ENCODE measurements around the gene DNAJC1. TPM values are rescaled to one million over a fixed set of nuclear protein-coding genes. Genes with fewer than 3 reads are reported as not detected.

Gene DNAJC1
- total RNA-seq, 3 donors from 2014 or later, result 63.7 to 93.0 (median 92.1) TPM

DNA sequence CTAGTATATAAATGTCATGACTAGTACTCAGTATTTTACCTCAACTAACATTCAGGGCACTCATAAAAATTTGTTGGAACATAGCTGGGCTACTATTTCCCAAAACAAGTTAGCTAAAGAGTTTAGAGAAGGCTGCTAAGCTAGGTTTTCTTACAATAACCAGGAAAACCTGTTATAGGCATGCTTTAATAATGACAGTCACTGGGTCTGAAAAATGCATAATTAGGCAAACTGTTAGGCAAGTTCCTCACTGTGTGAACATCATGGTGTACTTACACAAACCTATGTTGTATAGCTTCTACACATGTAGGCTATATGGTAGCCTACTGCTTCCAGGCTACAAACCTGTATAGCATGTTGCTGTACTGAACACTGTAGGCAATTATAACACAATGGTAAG lies 79.0 kb downstream of the DNAJC1 start:
- Histone ChIP-seq H3K4me1 (no peaks in the 10 kb centered on the region), H3K4me3 (no peak overlapping the region), H3K9me3 (no peaks in the 10 kb centered on the region), H3K27ac (no peak overlapping the region), H3K27me3 (no peaks in the 10 kb centered on the region), H3K36me3 (no peaks in the 10 kb centered on the region)
- TF ChIP-seq, protein P1, sequence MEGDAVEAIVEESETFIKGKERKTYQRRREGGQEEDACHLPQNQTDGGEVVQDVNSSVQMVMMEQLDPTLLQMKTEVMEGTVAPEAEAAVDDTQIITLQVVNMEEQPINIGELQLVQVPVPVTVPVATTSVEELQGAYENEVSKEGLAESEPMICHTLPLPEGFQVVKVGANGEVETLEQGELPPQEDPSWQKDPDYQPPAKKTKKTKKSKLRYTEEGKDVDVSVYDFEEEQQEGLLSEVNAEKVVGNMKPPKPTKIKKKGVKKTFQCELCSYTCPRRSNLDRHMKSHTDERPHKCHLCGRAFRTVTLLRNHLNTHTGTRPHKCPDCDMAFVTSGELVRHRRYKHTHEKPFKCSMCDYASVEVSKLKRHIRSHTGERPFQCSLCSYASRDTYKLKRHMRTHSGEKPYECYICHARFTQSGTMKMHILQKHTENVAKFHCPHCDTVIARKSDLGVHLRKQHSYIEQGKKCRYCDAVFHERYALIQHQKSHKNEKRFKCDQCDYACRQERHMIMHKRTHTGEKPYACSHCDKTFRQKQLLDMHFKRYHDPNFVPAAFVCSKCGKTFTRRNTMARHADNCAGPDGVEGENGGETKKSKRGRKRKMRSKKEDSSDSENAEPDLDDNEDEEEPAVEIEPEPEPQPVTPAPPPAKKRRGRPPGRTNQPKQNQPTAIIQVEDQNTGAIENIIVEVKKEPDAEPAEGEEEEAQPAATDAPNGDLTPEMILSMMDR (IDR thresholded peaks at IDR 0.05), result no peak
- TF ChIP-seq POLR2A (IDR thresholded peaks at IDR 0.05) (no peak), POLR2AphosphoS5 (IDR thresholded peaks at IDR 0.05) (no peak)
- intact Hi-C loops (cut with DNase I; ENCODE audit: low total_unique reads), result no loop called here
- DNase-seq (ENCODE audit: low spot score in 2 of 2), result no peak

DNA sequence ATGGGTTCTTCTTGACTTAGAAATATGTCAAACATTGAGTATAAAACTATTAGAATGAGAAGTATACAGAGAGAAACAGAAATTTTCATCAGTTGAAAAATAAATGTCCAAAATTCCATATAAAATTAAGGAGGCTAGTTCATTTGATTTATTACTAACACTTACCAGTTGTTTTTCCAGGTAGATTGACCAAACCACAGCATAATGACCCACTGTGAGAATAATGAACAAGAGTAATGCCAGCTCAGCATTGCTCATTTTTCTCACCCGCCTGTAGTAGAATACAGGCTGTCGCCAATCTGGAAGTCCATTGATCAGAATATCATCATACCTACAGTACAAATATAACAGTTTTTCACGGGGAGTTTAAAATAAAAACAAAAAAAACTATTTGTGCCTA lies 82.9 kb downstream of the DNAJC1 start:
- intact Hi-C loops (cut with DNase I; ENCODE audit: low total_unique reads), result no loop called here
- no peaks in the 10 kb centered on the region for H3K4me1 ChIP-seq
- TF ChIP-seq, protein P1 (IDR thresholded peaks at IDR 0.05), result no peak
- TF ChIP-seq POLR2AphosphoS5 (IDR thresholded peaks at IDR 0.05) (no peak), POLR2A (IDR thresholded peaks at IDR 0.05) (no peak)
- DNase-seq (ENCODE audit: low spot score in 2 of 2), result no peak
- no peaks in the 10 kb centered on the region for H3K9me3 ChIP-seq
- no peak overlapping the region for H3K27ac ChIP-seq
- H3K27me3 ChIP-seq, result no peaks in the 10 kb centered on the region
- no peak overlapping the region for H3K4me3 ChIP-seq
- H3K36me3 ChIP-seq, result no peaks in the 10 kb centered on the region

DNA sequence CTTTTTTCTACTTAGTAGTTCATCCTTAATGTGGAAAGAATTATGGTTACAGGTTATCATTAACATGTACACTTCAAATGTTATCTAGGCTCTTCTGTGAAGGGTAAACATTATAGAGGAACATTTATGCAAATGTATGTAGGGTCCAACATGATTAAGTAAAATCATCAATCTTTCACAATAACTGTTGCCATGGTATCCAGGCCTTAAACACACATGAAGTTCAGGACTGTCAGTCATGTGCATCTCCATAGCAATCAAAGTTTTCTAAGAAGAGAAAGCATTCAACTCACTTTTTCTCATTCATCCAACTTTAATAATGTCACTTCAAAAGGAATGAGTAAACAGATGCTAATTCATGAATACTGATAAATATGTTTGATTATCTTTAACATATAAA lies 83.6 kb downstream of the DNAJC1 start:
- TF ChIP-seq, protein P1 (IDR thresholded peaks at IDR 0.05), result no peak
- no peak for TF ChIP-seq POLR2AphosphoS5 (IDR thresholded peaks at IDR 0.05)
- TF ChIP-seq POLR2A (IDR thresholded peaks at IDR 0.05), result no peak
- H3K36me3 ChIP-seq, result no peaks in the 10 kb centered on the region
- H3K27ac ChIP-seq, result no peak overlapping the region
- H3K4me3 ChIP-seq, result no peak overlapping the region
- no peak for DNase-seq (ENCODE audit: low spot score in 2 of 2)
- H3K27me3 ChIP-seq, result no peaks in the 10 kb centered on the region
- no peaks in the 10 kb centered on the region for H3K4me1 ChIP-seq
- intact Hi-C loops (cut with DNase I; ENCODE audit: low total_unique reads), result no loop called here
- H3K9me3 ChIP-seq, result no peaks in the 10 kb centered on the region

DNA sequence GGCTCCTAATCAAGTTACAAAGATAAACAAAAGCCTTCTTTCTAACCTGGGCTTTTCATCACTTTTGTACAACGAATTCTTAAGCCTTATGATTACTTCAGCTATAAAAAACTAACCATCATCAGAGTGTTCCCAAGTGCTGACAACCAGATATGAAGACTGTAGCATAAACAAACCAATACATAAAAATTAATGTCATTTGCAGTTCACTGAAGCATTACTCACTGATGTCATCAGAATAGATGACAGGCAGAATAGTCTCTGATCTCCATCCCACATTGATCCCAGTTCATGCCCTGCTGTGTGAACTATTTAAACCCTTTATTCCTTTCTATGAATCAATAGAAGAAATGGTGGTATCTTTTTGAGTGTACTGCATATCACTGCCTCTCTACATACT lies 84.4 kb downstream of the DNAJC1 start:
- Histone ChIP-seq H3K36me3 (no peaks in the 10 kb centered on the region), H3K27ac (no peak overlapping the region), H3K4me3 (no peak overlapping the region), H3K27me3 (no peaks in the 10 kb centered on the region), H3K9me3 (no peaks in the 10 kb centered on the region), H3K4me1 (no peaks in the 10 kb centered on the region)
- intact Hi-C loops (cut with DNase I; ENCODE audit: low total_unique reads), result no loop called here
- TF ChIP-seq POLR2AphosphoS5 (IDR thresholded peaks at IDR 0.05) (no peak), POLR2A (IDR thresholded peaks at IDR 0.05) (no peak)
- TF ChIP-seq, protein P1 (IDR thresholded peaks at IDR 0.05), result no peak
- no peak for DNase-seq (ENCODE audit: low spot score in 2 of 2)

DNA sequence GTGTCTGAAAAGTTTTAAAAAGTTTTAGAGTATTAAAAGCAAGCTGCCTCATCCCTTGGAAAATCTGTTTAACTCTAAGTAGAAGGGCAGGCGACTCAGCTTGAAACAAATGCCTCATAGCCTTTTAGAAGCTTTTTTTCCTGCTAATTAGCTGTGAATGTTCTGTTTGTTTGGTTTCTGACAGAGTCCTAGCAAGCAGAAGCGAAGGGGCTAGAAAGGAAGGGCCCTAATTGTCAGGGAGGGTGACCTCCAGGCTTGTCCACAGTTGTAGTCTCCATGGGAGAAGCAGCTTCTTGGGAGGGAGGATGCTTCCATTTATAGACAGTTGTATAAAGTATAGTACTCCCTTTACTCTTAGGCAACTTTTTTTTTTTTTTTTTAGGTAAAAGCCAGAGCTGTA lies 90.9 kb downstream of the DNAJC1 start:
- no peaks in the 10 kb centered on the region for H3K36me3 ChIP-seq
- no peak for DNase-seq (ENCODE audit: low spot score in 2 of 2)
- TF ChIP-seq, protein P1 (IDR thresholded peaks at IDR 0.05), result no peak

More for the DNA sequence above, 90.9 kb downstream of the DNAJC1 start:
- H3K4me3 ChIP-seq, result no peak overlapping the region
- H3K27me3 ChIP-seq, result no peaks in the 10 kb centered on the region
- H3K4me1 ChIP-seq, result no peaks in the 10 kb centered on the region
- no peaks in the 10 kb centered on the region for H3K9me3 ChIP-seq
- no peak overlapping the region for H3K27ac ChIP-seq
- intact Hi-C loops (cut with DNase I; ENCODE audit: low total_unique reads), result no loop called here
